Prostate gland (tissue), 2 donors: ENCODE results near the gene MUC21.

Experiments used
- POLR2AphosphoS5 ChIP-seq: sonication (generic); formaldehyde crosslinking; IDR thresholded peaks from one replicate; pipeline ENCODE4 v1.6.1; 2017; ENCODE audit warnings: antibody characterized with exemption
- TF ChIP-seq, protein P1 (sequence below), 4 experiments: fragments of 200-600 bp in 2 of 4; fragments of 450-650 bp in 2 of 4; sonication (generic) in 2 of 4; IDR thresholded peaks; 1 replicate in 3 of 4; 2 replicates in 1 of 4; pipeline ENCODE4 v1.5.1; 2016 to 2019; ENCODE audit warnings: antibody characterized with exemption in 4 of 4, mild to moderate bottlenecking in 2 of 4, moderate library complexity in 2 of 4

DNA sequence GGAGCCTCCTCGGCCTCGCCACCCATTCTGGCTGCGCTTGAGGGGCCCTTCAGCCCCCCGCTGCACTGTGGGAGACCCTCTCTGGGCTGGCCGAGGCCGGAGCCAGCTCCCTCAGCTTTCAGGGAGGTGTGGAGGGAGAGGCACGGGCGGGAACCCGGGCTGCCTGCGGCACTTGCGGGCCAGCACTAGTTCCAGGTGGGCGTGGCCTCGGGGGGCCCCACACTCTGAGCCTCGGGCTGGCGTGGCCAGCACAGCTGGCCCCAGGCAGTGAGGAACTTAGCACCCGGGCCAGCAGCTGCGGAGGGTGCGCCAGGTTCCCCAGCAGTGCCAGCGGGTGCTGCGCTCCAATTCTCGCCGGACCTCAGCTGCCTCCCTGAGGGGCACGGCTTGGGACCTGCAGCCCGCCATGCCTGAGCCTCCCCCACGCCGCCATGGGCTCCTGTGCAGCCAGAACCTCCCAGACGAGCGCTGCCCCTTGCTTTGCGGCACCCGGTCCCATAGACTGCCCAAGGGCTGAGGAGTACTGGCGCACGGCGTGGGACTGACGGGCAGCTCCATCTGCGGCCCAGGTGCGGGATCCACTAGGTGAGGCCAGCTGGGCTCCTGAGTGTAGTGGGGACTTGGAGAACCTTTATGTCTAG, 33.3 kb downstream of the MUC21 start:
- TF ChIP-seq, protein P1, sequence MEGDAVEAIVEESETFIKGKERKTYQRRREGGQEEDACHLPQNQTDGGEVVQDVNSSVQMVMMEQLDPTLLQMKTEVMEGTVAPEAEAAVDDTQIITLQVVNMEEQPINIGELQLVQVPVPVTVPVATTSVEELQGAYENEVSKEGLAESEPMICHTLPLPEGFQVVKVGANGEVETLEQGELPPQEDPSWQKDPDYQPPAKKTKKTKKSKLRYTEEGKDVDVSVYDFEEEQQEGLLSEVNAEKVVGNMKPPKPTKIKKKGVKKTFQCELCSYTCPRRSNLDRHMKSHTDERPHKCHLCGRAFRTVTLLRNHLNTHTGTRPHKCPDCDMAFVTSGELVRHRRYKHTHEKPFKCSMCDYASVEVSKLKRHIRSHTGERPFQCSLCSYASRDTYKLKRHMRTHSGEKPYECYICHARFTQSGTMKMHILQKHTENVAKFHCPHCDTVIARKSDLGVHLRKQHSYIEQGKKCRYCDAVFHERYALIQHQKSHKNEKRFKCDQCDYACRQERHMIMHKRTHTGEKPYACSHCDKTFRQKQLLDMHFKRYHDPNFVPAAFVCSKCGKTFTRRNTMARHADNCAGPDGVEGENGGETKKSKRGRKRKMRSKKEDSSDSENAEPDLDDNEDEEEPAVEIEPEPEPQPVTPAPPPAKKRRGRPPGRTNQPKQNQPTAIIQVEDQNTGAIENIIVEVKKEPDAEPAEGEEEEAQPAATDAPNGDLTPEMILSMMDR (IDR thresholded peaks at IDR 0.05), result no peak
- TF ChIP-seq POLR2AphosphoS5, result no peak
